Neural progenitor cell (in vitro differentiated cells): Measurements from ENCODE around the gene HIRA. TPM values are rescaled to one million over a fixed set of nuclear protein-coding genes. Genes with fewer than 3 reads are reported as not detected.
"Not testable (repeated sequence)": the region's sequence is repeated elsewhere in the genome, so short reads cannot be mapped to it uniquely, and the experiment has no call there.

Source experiments
- DNase-seq: peaks from one replicate; pipeline ENCODE4 v3.0.0-alpha.2; 2016; ENCODE audit warnings: low spot score
- H2AFZ ChIP-seq: fragments of 200-600 bp; sonication (generic); replicated peaks from 2 replicates; pipeline ENCODE4 v1.6.1; 2016; ENCODE audit warnings: antibody characterized with exemption
- H3F3A ChIP-seq: fragments of 200-600 bp; sonication (generic); 2 replicates; pipeline ENCODE4 v1.6.1; 2016; ENCODE audit warnings: antibody characterized with exemption, low read depth
- H3K27ac ChIP-seq: fragments of 200-600 bp; sonication (generic); 2 replicates; pipeline ENCODE4 v1.5.1; 2016; ENCODE audit warnings: mild to moderate bottlenecking
- H3K27me3 ChIP-seq: fragments of 200-600 bp; sonication (generic); 2 replicates; pipeline ENCODE4 v1.6.1; 2016; ENCODE audit warnings: mild to moderate bottlenecking, moderate library complexity
- H3K36me3 ChIP-seq: fragments of 200-600 bp; sonication (generic); 2 replicates; pipeline ENCODE4 v1.5.1; 2016
- H3K4me1 ChIP-seq: fragments of 200-600 bp; sonication (generic); 2 replicates; pipeline ENCODE4 v1.6.1; 2016; ENCODE audit warnings: mixed run types
- H3K4me2 ChIP-seq: fragments of 200-600 bp; sonication (generic); 2 replicates; pipeline ENCODE4 v1.6.1; 2016
- H3K4me3 ChIP-seq: fragments of 200-600 bp; sonication (generic); 2 replicates; pipeline ENCODE4 v1.5.1; 2016
- H3K79me2 ChIP-seq: fragments of 200-600 bp; sonication (generic); 2 replicates; pipeline ENCODE4 v1.6.1; 2016; ENCODE audit warnings: low read depth
- H3K9ac ChIP-seq: fragments of 200-600 bp; sonication (generic); 2 replicates; pipeline ENCODE4 v1.6.1; 2016
- H3K9me3 ChIP-seq: fragments of 200-600 bp; sonication (generic); 2 replicates; pipeline ENCODE4 v1.5.1; 2016; ENCODE audit warnings: low read depth
- H4K20me1 ChIP-seq: fragments of 200-600 bp; sonication (generic); 2 replicates; pipeline ENCODE4 v1.6.1; 2016; ENCODE audit warnings: low read depth
- H3K27ac Mint-ChIP-seq: 3 replicates; pipeline ENCODE4 v1.8.0; 2021; ENCODE audit warnings: mixed read lengths
- H3K27me3 Mint-ChIP-seq: 2 replicates; pipeline ENCODE4 v1.8.0; 2022; ENCODE audit warnings: low read depth, mild to moderate bottlenecking, inconsistent platforms, moderate library complexity, mixed read lengths; ENCODE audit not compliant: insufficient read depth
- H3K36me3 Mint-ChIP-seq: 3 replicates; pipeline ENCODE4 v1.8.0; 2021; ENCODE audit warnings: mixed read lengths
- H3K4me1 Mint-ChIP-seq: 3 replicates; pipeline ENCODE4 v1.8.0; 2021; ENCODE audit warnings: mixed read lengths
- H3K4me3 Mint-ChIP-seq: 3 replicates; pipeline ENCODE4 v1.8.0; 2021; ENCODE audit warnings: mild to moderate bottlenecking, moderate library complexity, mixed read lengths
- H3K9me3 Mint-ChIP-seq: 3 replicates; pipeline ENCODE4 v1.8.0; 2020; ENCODE audit warnings: mixed read lengths
- EZH2 ChIP-seq: fragments of 200-600 bp; sonication (generic); IDR thresholded peaks from 2 replicates; pipeline ENCODE4 v1.6.1; 2017; ENCODE audit warnings: antibody characterized with exemption, mild to moderate bottlenecking, moderate library complexity
- EZH2phosphoT487 ChIP-seq: fragments of 200-600 bp; sonication (generic); IDR thresholded peaks from 2 replicates; pipeline ENCODE4 v1.6.1; 2017; ENCODE audit warnings: antibody characterized with exemption
- total RNA-seq: library from RNA; depleted of rRNA; stranded (reverse); fragments of >200 nt; gene quantifications from 2 replicates; pipeline ENCODE4 v1.2.3, GENCODE V29; 2015; ENCODE audit warnings: low replicate concordance
- TF ChIP-seq, protein P1 (sequence below): fragments of 200-600 bp; sonication (generic); IDR thresholded peaks from 2 replicates; pipeline ENCODE4 v1.5.1; 2017; ENCODE audit warnings: antibody characterized with exemption, mild to moderate bottlenecking

The HIRA gene
- total RNA-seq, 1 donor from 2014 or later: 18.9 TPM

DNA sequence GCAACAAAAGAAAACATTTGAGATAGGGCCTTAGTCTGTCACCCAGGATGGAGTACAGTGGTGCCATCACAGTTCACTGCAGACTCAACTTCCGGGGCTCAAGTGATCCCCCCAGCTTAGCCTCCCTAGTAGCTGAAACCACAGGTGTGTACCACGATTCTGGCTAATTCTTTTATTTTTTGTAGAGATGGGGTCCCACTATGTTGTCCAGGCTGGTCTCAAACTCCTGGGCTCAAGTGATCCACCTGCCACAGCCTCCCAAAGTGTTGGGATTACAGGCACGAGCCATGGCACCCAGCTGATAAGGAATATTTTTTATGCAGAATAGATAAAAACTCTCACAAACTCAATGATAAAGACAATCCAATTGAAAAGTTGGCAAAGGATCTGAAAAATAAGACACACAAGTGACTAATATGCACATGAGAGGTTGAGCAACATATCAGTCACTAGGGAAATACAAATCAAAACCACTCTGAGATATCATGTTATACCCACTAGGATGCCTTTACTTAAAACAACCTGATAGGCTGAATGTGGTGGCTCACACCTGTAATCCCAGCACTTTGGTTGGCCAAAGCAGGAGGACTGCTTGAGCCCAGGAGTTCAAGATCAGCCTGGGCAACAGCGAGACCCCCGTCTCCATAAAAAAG lies 106.1 kb downstream of the HIRA start:
- no peak overlapping the region for H3K9ac ChIP-seq
- no peaks in the 10 kb centered on the region for H4K20me1 ChIP-seq
- no peaks in the 10 kb centered on the region for H3K4me1 ChIP-seq
- H3K9me3 ChIP-seq: peaks cover 8% of the 10 kb centered on the region
- Mint-ChIP-seq H3K27ac (no peak overlapping the region), H3K27me3 (peaks cover 3% of the 10 kb centered on the region), H3K36me3 (peaks cover 32% of the 10 kb centered on the region), H3K9me3 (peaks cover 15% of the 10 kb centered on the region), H3K4me3 (no peak overlapping the region), H3K4me1 (no peaks in the 10 kb centered on the region)
- no peak overlapping the region for H3K4me3 ChIP-seq
- H3K27ac ChIP-seq: no peak overlapping the region
- H3K36me3 ChIP-seq: peaks cover 2% of the 10 kb centered on the region
- H3K4me2 ChIP-seq: no peak overlapping the region
- H3F3A ChIP-seq: no peaks in the 10 kb centered on the region
- no peak for DNase-seq
- no peaks in the 10 kb centered on the region for H3K27me3 ChIP-seq
- H3K79me2 ChIP-seq: no peaks in the 10 kb centered on the region
- TF ChIP-seq, protein P1, sequence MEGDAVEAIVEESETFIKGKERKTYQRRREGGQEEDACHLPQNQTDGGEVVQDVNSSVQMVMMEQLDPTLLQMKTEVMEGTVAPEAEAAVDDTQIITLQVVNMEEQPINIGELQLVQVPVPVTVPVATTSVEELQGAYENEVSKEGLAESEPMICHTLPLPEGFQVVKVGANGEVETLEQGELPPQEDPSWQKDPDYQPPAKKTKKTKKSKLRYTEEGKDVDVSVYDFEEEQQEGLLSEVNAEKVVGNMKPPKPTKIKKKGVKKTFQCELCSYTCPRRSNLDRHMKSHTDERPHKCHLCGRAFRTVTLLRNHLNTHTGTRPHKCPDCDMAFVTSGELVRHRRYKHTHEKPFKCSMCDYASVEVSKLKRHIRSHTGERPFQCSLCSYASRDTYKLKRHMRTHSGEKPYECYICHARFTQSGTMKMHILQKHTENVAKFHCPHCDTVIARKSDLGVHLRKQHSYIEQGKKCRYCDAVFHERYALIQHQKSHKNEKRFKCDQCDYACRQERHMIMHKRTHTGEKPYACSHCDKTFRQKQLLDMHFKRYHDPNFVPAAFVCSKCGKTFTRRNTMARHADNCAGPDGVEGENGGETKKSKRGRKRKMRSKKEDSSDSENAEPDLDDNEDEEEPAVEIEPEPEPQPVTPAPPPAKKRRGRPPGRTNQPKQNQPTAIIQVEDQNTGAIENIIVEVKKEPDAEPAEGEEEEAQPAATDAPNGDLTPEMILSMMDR: no peak
- TF ChIP-seq EZH2phosphoT487 (no peak), EZH2 (no peak)
- no peak overlapping the region for H2AFZ ChIP-seq

DNA sequence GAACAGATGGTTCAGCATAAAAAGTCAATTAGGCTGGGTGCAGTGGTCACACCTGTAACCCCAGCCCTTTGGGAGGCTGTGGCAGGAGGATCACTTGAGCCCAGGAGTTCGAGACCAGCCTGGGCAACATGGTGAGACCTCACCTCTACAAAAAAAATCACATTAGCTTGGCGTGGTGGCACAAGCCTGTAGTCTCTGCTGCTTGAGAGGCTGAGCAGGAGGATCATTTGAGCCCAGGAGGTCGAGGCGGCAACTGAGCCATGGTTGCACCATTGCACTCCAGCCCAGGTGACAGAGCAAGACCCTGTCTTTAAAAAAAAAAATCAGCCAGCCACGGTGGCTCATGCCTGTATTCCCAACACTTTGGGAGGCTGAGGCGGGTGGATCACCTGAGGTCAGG lies 108.1 kb downstream of the HIRA start:
- not testable (repeated sequence) for DNase-seq, H3K4me2 ChIP-seq, H3K4me1 ChIP-seq, H3K27me3 Mint-ChIP-seq, H3K79me2 ChIP-seq, H3K27ac ChIP-seq, H4K20me1 ChIP-seq, H3K27ac Mint-ChIP-seq, H3K9me3 ChIP-seq, H3K4me1 Mint-ChIP-seq, H3F3A ChIP-seq, H3K4me3 ChIP-seq, H3K27me3 ChIP-seq, H3K9ac ChIP-seq, H3K4me3 Mint-ChIP-seq, H2AFZ ChIP-seq, H3K36me3 ChIP-seq
- peaks cover 17% of the 10 kb centered on the region for H3K36me3 Mint-ChIP-seq
- peaks cover 14% of the 10 kb centered on the region for H3K9me3 Mint-ChIP-seq

DNA sequence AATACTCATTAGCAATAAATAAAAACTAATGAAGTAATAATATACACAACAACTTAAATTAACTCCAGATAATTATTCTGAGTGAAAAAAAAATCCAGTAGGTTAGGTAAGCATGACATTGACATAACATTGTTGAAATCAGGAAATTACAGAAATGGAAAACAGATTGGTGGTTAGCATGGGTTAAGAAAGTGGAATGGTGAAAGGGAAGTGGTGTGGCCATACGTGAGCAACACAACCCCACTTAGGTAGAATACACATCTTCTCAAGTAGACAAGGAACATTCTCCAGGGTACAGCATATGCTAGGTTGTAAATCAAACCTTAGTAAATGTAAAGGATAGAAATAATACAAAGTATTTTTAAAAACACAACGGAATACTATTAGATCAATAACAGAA lies 109.8 kb downstream of the HIRA start:
- H3K27ac ChIP-seq: no peak overlapping the region
- H3K9me3 Mint-ChIP-seq: peaks cover 12% of the 10 kb centered on the region
- H3K4me3 Mint-ChIP-seq: no peak overlapping the region
- H3K27me3 Mint-ChIP-seq: peaks cover under 1% of the 10 kb centered on the region
- no peaks in the 10 kb centered on the region for H4K20me1 ChIP-seq
- no peaks in the 10 kb centered on the region for H3K27me3 ChIP-seq
- peaks cover 12% of the 10 kb centered on the region for H3K36me3 Mint-ChIP-seq
- no peaks in the 10 kb centered on the region for H3F3A ChIP-seq
- H3K4me1 ChIP-seq: no peaks in the 10 kb centered on the region
- H3K4me2 ChIP-seq: no peak overlapping the region
- H3K9me3 ChIP-seq: peaks cover 18% of the 10 kb centered on the region
- no peak for DNase-seq
- H3K79me2 ChIP-seq: no peaks in the 10 kb centered on the region
- H3K36me3 ChIP-seq: no peaks in the 10 kb centered on the region
- no peak overlapping the region for H3K9ac ChIP-seq
- no peak overlapping the region for H3K4me3 ChIP-seq
- no peaks in the 10 kb centered on the region for H3K4me1 Mint-ChIP-seq
- no peak overlapping the region for H3K27ac Mint-ChIP-seq
- TF ChIP-seq, protein P1: no peak
- TF ChIP-seq EZH2phosphoT487 (no peak), EZH2 (no peak)
- H2AFZ ChIP-seq: no peak overlapping the region

DNA sequence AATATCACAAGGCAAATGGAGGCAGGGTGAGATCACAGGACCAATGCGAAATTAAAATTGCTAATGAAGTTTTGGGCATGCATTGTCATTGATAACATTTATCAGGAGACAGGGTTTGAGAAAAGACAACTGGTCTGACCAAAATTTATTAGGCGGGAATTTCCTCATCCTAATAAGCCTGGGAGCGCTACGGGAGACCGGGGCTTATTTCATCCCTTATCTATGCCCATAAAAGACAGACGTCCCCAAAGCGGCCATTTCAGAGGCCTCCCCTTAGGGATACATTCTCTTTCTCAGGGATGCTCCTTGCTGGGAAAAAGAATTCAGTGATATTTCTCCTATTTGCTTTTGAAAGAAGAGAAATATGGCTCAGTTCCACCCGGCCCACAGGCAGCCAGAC lies 111.4 kb downstream of the HIRA start:
- H3K4me2 ChIP-seq, H3F3A ChIP-seq, H3K9ac ChIP-seq, H3K36me3 ChIP-seq, H3K4me3 Mint-ChIP-seq, H3K4me1 ChIP-seq, H3K27me3 Mint-ChIP-seq, H3K27me3 ChIP-seq, H3K4me3 ChIP-seq, H2AFZ ChIP-seq, H3K27ac Mint-ChIP-seq, H3K4me1 Mint-ChIP-seq, H3K27ac ChIP-seq, H3K79me2 ChIP-seq, DNase-seq, H4K20me1 ChIP-seq: not testable (repeated sequence)
- Mint-ChIP-seq H3K36me3 (peaks cover 12% of the 10 kb centered on the region), H3K9me3 (peaks cover 22% of the 10 kb centered on the region)
- peaks cover 21% of the 10 kb centered on the region for H3K9me3 ChIP-seq
